Upper lobe of left lung (tissue), 6 donors: ENCODE results near the gene NPC2. TPM values are rescaled to one million over a fixed set of nuclear protein-coding genes. Genes with fewer than 3 reads are reported as not detected.

ENCODE experiments used
- ATAC-seq, 2 donors: fragments of 200-7000 bp; cut with Tn5 transposase; one replicate each; pipeline ENCODE4 v1.9.1; 2022; ENCODE audit warnings: mild to moderate bottlenecking in 2 of 2, moderate library complexity in 2 of 2; ENCODE audit not compliant: low FRiP score in 2 of 2
- DNase-seq, 2 donors: peaks; one replicate each; pipeline ENCODE4 v3.0.0-alpha.2; 2019 to 2020
- H3K27ac ChIP-seq, 4 donors: fragments of 200-600 bp; sonication (generic); one replicate each; pipeline ENCODE4 v1.5.1; 2016 to 2019
- H3K27me3 ChIP-seq, 4 donors: fragments of 200-600 bp; sonication (generic); one replicate each; pipeline ENCODE4 v1.5.1; 2017 to 2019
- H3K36me3 ChIP-seq, 4 donors: fragments of 200-600 bp; sonication (generic); one replicate each; pipeline ENCODE4 v1.5.1; 2016 to 2019
- H3K4me1 ChIP-seq, 4 donors: fragments of 200-600 bp; sonication (generic); one replicate each; pipeline ENCODE4 v1.5.1; 2018 to 2019
- H3K4me3 ChIP-seq, 4 donors: fragments of 200-600 bp; sonication (generic); one replicate each; pipeline ENCODE4 v1.5.1; 2017 to 2019; ENCODE audit warnings: mild to moderate bottlenecking in 2 of 4, moderate library complexity in 1 of 4
- H3K9me3 ChIP-seq, 4 donors: fragments of 200-600 bp; sonication (generic); one replicate each; pipeline ENCODE4 v1.5.1; 2018 to 2019
- EP300 ChIP-seq, 4 donors: sonication (generic); formaldehyde crosslinking; IDR thresholded peaks; one replicate each; pipeline ENCODE4 v1.5.1; 2017; ENCODE audit warnings: antibody characterized with exemption in 4 of 4, control low read depth in 2 of 4
- POLR2A ChIP-seq, 4 donors: fragments of 450-650 bp; IDR thresholded peaks; one replicate each; pipeline ENCODE4 v1.5.1; 2016 to 2017; ENCODE audit warnings: antibody characterized with exemption in 4 of 4, mild to moderate bottlenecking in 2 of 4
- POLR2AphosphoS5 ChIP-seq, 2 donors: sonication (generic); formaldehyde crosslinking; IDR thresholded peaks; one replicate each; pipeline ENCODE4 v1.5.1; 2017; ENCODE audit warnings: antibody characterized with exemption in 2 of 2
- WGBS, 2 donors: methylation state at CpG; one replicate each; pipeline ENCODE4 v1.1.5; 2017 to 2018; 5-methylcytosine and 5-hydroxymethylcytosine counted together
- total RNA-seq, 6 donors: library from RNA; depleted of rRNA in 4 of 6; stranded (reverse); fragments of >200 nt in 4 of 6; gene quantifications; one replicate each; pipeline versions ENCODE4 v1.1.0 to v1.2.1, GENCODE V29; 2016 to 2021
- TF ChIP-seq, protein P1 (sequence below), 6 experiments: fragments of 450-650 bp in 4 of 6; fragments of 200-600 bp in 2 of 6; sonication (generic) in 2 of 6; IDR thresholded peaks; one replicate each; pipeline ENCODE4 v1.5.1; 2016 to 2019; ENCODE audit warnings: antibody characterized with exemption in 6 of 6
- donor health status: DM: no; HTN: no; CAD: no; lungs with moderate emphysema.
- donor health status: DM: no; HTN: yes; CAD: no; lungs with severe emphysema.

NPC2 gene
- total RNA-seq, 6 donors from 2014 or later: 351 to 1,281 (median 524) TPM

DNA sequence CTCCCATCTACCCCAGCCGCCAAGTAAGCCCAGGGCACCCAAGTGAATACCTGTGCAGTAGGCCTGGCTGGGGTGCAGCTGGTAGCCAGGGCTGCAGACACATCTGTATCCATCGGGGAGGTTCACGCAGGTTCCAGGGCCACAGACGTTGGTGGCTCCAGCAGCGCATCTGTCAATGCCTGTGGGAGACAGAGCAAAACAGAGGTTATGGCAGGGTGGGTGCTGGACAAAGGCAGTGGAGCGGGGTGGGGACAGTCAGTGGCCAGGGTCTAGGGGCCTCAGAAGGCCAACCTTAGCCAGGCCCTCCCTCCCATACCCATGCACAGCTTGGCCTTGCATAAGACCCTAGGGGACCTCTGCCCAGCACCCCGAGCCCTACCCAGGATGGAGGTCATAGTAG lies 29.6 kb upstream of the NPC2 start:
- DNase-seq: no peak
- no peak overlapping the region for H3K27ac ChIP-seq
- 92 to 93% methylated on average over 6 to 7 of the region's 7 CpGs for WGBS, 2 donors
- no peak for TF ChIP-seq EP300 (IDR thresholded peaks at IDR 0.05)
- TF ChIP-seq POLR2AphosphoS5 (IDR thresholded peaks at IDR 0.05): no peak
- TF ChIP-seq, protein P1, sequence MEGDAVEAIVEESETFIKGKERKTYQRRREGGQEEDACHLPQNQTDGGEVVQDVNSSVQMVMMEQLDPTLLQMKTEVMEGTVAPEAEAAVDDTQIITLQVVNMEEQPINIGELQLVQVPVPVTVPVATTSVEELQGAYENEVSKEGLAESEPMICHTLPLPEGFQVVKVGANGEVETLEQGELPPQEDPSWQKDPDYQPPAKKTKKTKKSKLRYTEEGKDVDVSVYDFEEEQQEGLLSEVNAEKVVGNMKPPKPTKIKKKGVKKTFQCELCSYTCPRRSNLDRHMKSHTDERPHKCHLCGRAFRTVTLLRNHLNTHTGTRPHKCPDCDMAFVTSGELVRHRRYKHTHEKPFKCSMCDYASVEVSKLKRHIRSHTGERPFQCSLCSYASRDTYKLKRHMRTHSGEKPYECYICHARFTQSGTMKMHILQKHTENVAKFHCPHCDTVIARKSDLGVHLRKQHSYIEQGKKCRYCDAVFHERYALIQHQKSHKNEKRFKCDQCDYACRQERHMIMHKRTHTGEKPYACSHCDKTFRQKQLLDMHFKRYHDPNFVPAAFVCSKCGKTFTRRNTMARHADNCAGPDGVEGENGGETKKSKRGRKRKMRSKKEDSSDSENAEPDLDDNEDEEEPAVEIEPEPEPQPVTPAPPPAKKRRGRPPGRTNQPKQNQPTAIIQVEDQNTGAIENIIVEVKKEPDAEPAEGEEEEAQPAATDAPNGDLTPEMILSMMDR (IDR thresholded peaks at IDR 0.05): no peak
- no peak for TF ChIP-seq POLR2A (IDR thresholded peaks at IDR 0.05)
- H3K9me3 ChIP-seq: no peaks in the 10 kb centered on the region
- H3K36me3 ChIP-seq: peaks cover 0 to 9% (median 0%) of the 10 kb centered on the region in 4 donors
- no peaks in the 10 kb centered on the region for H3K27me3 ChIP-seq
- no peak overlapping the region for H3K4me3 ChIP-seq
- ATAC-seq: no peak
- H3K4me1 ChIP-seq: peaks cover 0 to 15% (median 7%) of the 10 kb centered on the region in 4 donors

DNA sequence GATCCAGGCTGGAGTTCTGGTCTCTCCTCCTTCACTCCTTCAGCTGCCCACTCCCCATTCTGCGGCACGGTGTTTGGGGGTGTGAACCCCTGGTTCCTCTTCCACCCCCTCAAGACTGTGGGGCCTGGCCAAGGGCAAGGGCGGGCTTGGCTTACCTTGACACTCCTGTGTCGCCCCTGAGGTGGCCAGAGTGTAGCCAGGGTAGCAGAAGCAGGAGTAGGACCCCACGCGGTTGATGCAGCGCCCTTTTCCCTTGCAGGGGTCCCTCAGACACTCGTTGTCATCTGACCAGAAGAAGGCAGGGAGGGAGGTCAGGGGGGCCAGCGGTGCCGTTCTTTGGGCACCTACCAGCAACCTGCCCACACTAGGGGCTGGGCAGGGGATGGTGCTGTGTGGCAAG lies 28.7 kb upstream of the NPC2 start:
- WGBS, 2 donors: 86 to 95% methylated on average over 8 to 10 of the region's 10 CpGs
- Histone ChIP-seq H3K4me3 (no peak overlapping the region), H3K9me3 (no peaks in the 10 kb centered on the region), H3K36me3 (peaks cover 0 to 9% (median 0%) of the 10 kb centered on the region in 4 donors), H3K27ac (no peak overlapping the region), H3K27me3 (no peaks in the 10 kb centered on the region), H3K4me1 (peaks cover 0 to 15% (median 7%) of the 10 kb centered on the region in 4 donors)
- DNase-seq (no peak), ATAC-seq (no peak)
- TF ChIP-seq, protein P1 (IDR thresholded peaks at IDR 0.05): no peak
- TF ChIP-seq POLR2A (IDR thresholded peaks at IDR 0.05) (no peak), POLR2AphosphoS5 (IDR thresholded peaks at IDR 0.05) (no peak), EP300 (IDR thresholded peaks at IDR 0.05) (no peak)

DNA sequence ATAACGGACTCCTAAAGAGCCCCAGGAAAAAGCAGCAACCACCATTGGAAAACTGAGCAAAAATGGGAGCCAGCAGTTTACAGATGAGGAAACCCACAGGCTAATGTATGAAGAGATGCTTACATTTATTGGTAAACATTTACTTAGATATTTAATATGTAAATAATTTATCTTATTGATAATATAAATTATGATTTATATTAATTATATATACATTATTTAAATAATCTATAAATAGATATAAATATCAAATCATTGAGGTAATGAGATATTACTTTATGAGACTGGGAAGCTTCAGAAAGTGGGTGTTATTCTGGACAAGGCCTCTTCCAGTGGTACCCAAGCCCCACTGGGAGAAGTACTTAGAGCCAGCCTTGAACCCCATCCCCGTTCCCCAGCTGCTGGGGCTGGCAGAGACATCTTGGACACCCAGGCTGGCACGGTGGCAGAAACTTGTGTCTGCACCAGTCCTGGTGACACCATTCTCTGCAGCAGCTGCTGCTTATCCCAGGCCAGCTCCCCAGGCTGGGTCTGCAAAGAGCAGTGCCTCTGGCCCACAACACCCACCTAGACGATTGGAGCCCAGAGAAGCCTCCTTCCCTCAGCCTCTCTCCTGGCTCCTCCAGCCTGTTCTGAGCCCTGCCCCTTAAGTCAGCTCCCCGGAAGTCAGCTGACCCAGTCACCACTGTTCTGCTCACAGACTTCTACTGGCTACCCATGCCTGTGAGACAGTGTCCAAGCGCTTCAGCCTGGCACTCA lies 26.4 kb upstream of the NPC2 start:
- DNase-seq (no peak), ATAC-seq (no peak)
- 89 to 90% methylated on average over 5 to 6 of the region's 6 CpGs for WGBS, 2 donors
- no peaks in the 10 kb centered on the region for H3K9me3 ChIP-seq
- TF ChIP-seq EP300 (IDR thresholded peaks at IDR 0.05) (no peak), POLR2AphosphoS5 (IDR thresholded peaks at IDR 0.05) (no peak), POLR2A (IDR thresholded peaks at IDR 0.05) (no peak)
- TF ChIP-seq, protein P1 (IDR thresholded peaks at IDR 0.05): no peak
- H3K4me3 ChIP-seq: no peak overlapping the region
- H3K4me1 ChIP-seq: peaks cover under 1 to 15% (median 8%) of the 10 kb centered on the region in 4 donors
- H3K27ac ChIP-seq: no peak overlapping the region
- peaks cover 0 to 9% (median 0%) of the 10 kb centered on the region in 4 donors for H3K36me3 ChIP-seq
- H3K27me3 ChIP-seq: no peaks in the 10 kb centered on the region

DNA sequence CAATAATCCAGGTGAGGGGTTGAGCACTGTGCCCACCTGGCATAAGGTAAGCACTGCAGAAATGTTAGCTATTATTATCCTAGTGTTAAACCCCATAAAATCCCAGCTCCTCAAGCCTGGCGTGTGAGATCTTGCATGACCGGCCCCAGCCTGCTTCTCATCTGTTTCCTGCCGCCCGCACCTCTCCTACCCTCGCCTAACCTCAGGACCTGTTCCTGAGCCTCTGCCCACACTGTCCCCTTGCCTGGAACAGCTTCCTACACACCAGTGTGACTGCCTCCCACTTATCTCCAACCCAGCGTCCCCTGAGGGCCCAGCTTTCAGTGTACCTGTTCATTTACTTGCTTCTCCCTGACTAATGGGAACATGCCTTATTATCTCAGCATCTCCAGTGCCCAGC lies 25.1 kb upstream of the NPC2 start:
- TF ChIP-seq POLR2A (IDR thresholded peaks at IDR 0.05) (no peak), POLR2AphosphoS5 (IDR thresholded peaks at IDR 0.05) (no peak), EP300 (IDR thresholded peaks at IDR 0.05) (no peak)
- TF ChIP-seq, protein P1 (IDR thresholded peaks at IDR 0.05): no peak
- DNase-seq: no peak
- no peak overlapping the region for H3K27ac ChIP-seq

More for the DNA sequence above, 25.1 kb upstream of the NPC2 start:
- H3K4me3 ChIP-seq: no peak overlapping the region
- 70 to 86% methylated on average over 6 of the region's 6 CpGs for WGBS, 2 donors
- peaks cover 0 to 9% (median 0%) of the 10 kb centered on the region in 4 donors for H3K36me3 ChIP-seq
- no peaks in the 10 kb centered on the region for H3K27me3 ChIP-seq
- H3K9me3 ChIP-seq: no peaks in the 10 kb centered on the region
- ATAC-seq: no peak
- H3K4me1 ChIP-seq: peaks cover 0 to 20% (median 12%) of the 10 kb centered on the region in 4 donors
